Astrocyte (in vitro differentiated cells and primary cell): ENCODE data around the gene N4BP3.

ENCODE experiments used
- EZH2 ChIP-seq: IDR thresholded peaks from 2 replicates; pipeline ENCODE4 v1.6.1; 2012; ENCODE audit warnings: mild to moderate bottlenecking, low read length, inconsistent platforms; ENCODE audit not compliant: insufficient read depth
- TF ChIP-seq, protein P1 (sequence below): IDR thresholded peaks from 2 replicates; pipeline ENCODE4 v1.5.1; 2011; ENCODE audit warnings: low read depth, mild to moderate bottlenecking, inconsistent platforms, low read length, moderate library complexity; ENCODE audit not compliant: insufficient read depth

GRCh38 chr5:178137991-178138390 is 24.7 kb downstream of the N4BP3 start:
- TF ChIP-seq, protein P1, sequence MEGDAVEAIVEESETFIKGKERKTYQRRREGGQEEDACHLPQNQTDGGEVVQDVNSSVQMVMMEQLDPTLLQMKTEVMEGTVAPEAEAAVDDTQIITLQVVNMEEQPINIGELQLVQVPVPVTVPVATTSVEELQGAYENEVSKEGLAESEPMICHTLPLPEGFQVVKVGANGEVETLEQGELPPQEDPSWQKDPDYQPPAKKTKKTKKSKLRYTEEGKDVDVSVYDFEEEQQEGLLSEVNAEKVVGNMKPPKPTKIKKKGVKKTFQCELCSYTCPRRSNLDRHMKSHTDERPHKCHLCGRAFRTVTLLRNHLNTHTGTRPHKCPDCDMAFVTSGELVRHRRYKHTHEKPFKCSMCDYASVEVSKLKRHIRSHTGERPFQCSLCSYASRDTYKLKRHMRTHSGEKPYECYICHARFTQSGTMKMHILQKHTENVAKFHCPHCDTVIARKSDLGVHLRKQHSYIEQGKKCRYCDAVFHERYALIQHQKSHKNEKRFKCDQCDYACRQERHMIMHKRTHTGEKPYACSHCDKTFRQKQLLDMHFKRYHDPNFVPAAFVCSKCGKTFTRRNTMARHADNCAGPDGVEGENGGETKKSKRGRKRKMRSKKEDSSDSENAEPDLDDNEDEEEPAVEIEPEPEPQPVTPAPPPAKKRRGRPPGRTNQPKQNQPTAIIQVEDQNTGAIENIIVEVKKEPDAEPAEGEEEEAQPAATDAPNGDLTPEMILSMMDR: no peak
- TF ChIP-seq EZH2: no peak
